Caco-2 (cell line): ENCODE results near the gene TCN1. TPM values are rescaled to one million over a fixed set of nuclear protein-coding genes. Genes with fewer than 3 reads are reported as not detected.

Experiments used
- BruUV-seq: library from RNA; stranded (reverse); fragments of 400-500 nt; replicated peaks from 2 replicates; lab custom pipeline; 2021; lab: Mats Ljungman, UMichigan
- CTCF ChIA-PET: fragments of 300-600 bp; sonication (Branson Sonifier 250); formaldehyde crosslinking; loops from one replicate; lab custom pipeline; 2022; ENCODE audit warnings: antibody characterized with exemption; lab: Charles Lee
- POLR2A ChIA-PET: fragments of 300-600 bp; sonication (Branson Sonifier 250); formaldehyde crosslinking; loops from one replicate; lab custom pipeline; 2022; ENCODE audit warnings: antibody characterized with exemption; lab: Charles Lee
- DNase-seq, 2 experiments: peaks; one replicate each; pipeline versions ENCODE4 v3.0.0 to v3.0.0-alpha.2; 2020 to 2022
- H3K27me3 ChIP-seq: replicated peaks from 2 replicates; pipeline ENCODE4 v1.6.0; 2011; ENCODE audit warnings: low read length; ENCODE audit not compliant: control insufficient read depth, insufficient read depth
- H3K36me3 ChIP-seq: 2 replicates; pipeline ENCODE4 v1.5.1; 2011; ENCODE audit warnings: low read length; ENCODE audit not compliant: control insufficient read depth, insufficient read depth
- H3K4me1 ChIP-seq: fragments of 250-450 bp; sonication (Bioruptor Pico); 2 replicates; pipeline ENCODE4 v1.5.1; 2020; ENCODE audit warnings: mild to moderate bottlenecking
- H3K4me3 ChIP-seq: 2 replicates; pipeline ENCODE4 v1.5.1; 2011; ENCODE audit warnings: low read depth, mild to moderate bottlenecking, control low read depth, low read length
- H3K9me3 ChIP-seq: fragments of 250-450 bp; sonication (Bioruptor Pico); 2 replicates; pipeline ENCODE4 v1.5.1; 2020; ENCODE audit warnings: mild to moderate bottlenecking, moderate library complexity
- H3K27ac Mint-ChIP-seq: one replicate; pipeline ENCODE4 v1.8.0; 2022; ENCODE audit warnings: mixed read lengths; ENCODE audit not compliant: unreplicated experiment
- H3K27me3 Mint-ChIP-seq: one replicate; pipeline ENCODE4 v1.8.0; 2022; ENCODE audit warnings: mixed read lengths; ENCODE audit not compliant: insufficient read depth, unreplicated experiment
- H3K36me3 Mint-ChIP-seq: one replicate; pipeline ENCODE4 v1.8.0; 2022; ENCODE audit warnings: mild to moderate bottlenecking, mixed read lengths; ENCODE audit not compliant: insufficient read depth, unreplicated experiment
- H3K4me1 Mint-ChIP-seq: one replicate; pipeline ENCODE4 v1.8.0; 2022; ENCODE audit warnings: low read depth, mixed read lengths; ENCODE audit not compliant: unreplicated experiment
- H3K4me3 Mint-ChIP-seq: one replicate; pipeline ENCODE4 v1.8.0; 2022; ENCODE audit warnings: mild to moderate bottlenecking, moderate library complexity, mixed read lengths; ENCODE audit not compliant: unreplicated experiment
- H3K9me3 Mint-ChIP-seq: one replicate; pipeline ENCODE4 v1.8.0; 2022; ENCODE audit warnings: mixed read lengths; ENCODE audit not compliant: unreplicated experiment
- CTCF ChIP-seq, 2 experiments: fragments of 200-600 bp in 1 of 2; IDR thresholded peaks; 1 replicate in 1 of 2; 2 replicates in 1 of 2; pipeline versions ENCODE4 v1.5.1 to v1.8.0; 2011 to 2022; ENCODE audit warnings: antibody characterized with exemption in 1 of 2, control low read depth in 1 of 2, inconsistent platforms in 1 of 2, low read depth in 1 of 2, low read length in 1 of 2, mild to moderate bottlenecking in 1 of 2, moderate library complexity in 1 of 2; ENCODE audit not compliant: insufficient read depth in 1 of 2, severe bottlenecking in 1 of 2, unreplicated experiment in 1 of 2
- intact Hi-C: fragments of 100-400 bp; cut with micrococcal nuclease; formaldehyde crosslinking; loops from one replicate; pipeline ENCODE4 v1.10.0; 2022; ENCODE audit not compliant: unreplicated experiment
- total RNA-seq: library from RNA; stranded (reverse); gene quantifications from 2 replicates; pipeline ENCODE4 v1.2.3, GENCODE V29; 2022

TCN1 gene
- total RNA-seq, 1 experiment from 2014 or later: not detected

- CTCF ChIA-PET: no interaction called here
- DNase-seq: no peak
- Histone ChIP-seq H3K36me3 (no peaks in the 10 kb centered on the region), H3K27me3 (no peaks in the 10 kb centered on the region), H3K4me1 (no peaks in the 10 kb centered on the region), H3K9me3 (no peaks in the 10 kb centered on the region), H3K4me3 (no peak overlapping the region)
- intact Hi-C loops: no loop called here
- no peak for TF ChIP-seq CTCF (IDR thresholded peaks at IDR 0.05; ENCODE audit: insufficient read depth in 1 of 2, low read depth in 1 of 2, low read length in 1 of 2, severe bottlenecking in 1 of 2, unreplicated experiment in 1 of 2)
- BruUV-seq: no TSS peak
- H3K9me3 Mint-ChIP-seq: peaks cover 16% of the 10 kb centered on the region
- no peaks in the 10 kb centered on the region for H3K36me3 Mint-ChIP-seq
- H3K27me3 Mint-ChIP-seq: no peaks in the 10 kb centered on the region
- H3K4me3 Mint-ChIP-seq: no peak overlapping the region
- POLR2A ChIA-PET: no interaction called here
- H3K4me1 Mint-ChIP-seq: no peaks in the 10 kb centered on the region
- H3K27ac Mint-ChIP-seq: no peak overlapping the region
These were observed 17.3 kb upstream of the TCN1 start for GRCh38 chr11:59883597-59883996.

- Histone ChIP-seq H3K27me3 (no peaks in the 10 kb centered on the region), H3K9me3 (no peaks in the 10 kb centered on the region), H3K4me3 (no peak overlapping the region), H3K36me3 (no peaks in the 10 kb centered on the region), H3K4me1 (peaks cover 10% of the 10 kb centered on the region)
- H3K36me3 Mint-ChIP-seq: no peaks in the 10 kb centered on the region
- H3K27me3 Mint-ChIP-seq: no peaks in the 10 kb centered on the region
- intact Hi-C loops: no loop called here
- no peak for TF ChIP-seq CTCF (IDR thresholded peaks at IDR 0.05; ENCODE audit: insufficient read depth in 1 of 2, low read depth in 1 of 2, low read length in 1 of 2, severe bottlenecking in 1 of 2, unreplicated experiment in 1 of 2)
- ChIA-PET CTCF (no interaction called here), POLR2A (no interaction called here)
- H3K4me1 Mint-ChIP-seq: peaks cover 12% of the 10 kb centered on the region
- H3K27ac Mint-ChIP-seq: no peak overlapping the region
- no peaks in the 10 kb centered on the region for H3K9me3 Mint-ChIP-seq
- no peak overlapping the region for H3K4me3 Mint-ChIP-seq
- DNase-seq: no peak
- BruUV-seq: no TSS peak
These were observed 13.3 kb upstream of the TCN1 start for GRCh38 chr11:59879567-59879966.

GRCh38 chr11:59878575-59878974 lies 12.3 kb upstream of the TCN1 start, which contains the start of gene OOSP3:
Gene OOSP3, plus strand, starts transcription at chr11:59878782. Its CDS starts 27 bp downstream, at chr11:59878809.
- CTCF ChIA-PET: no interaction called here
- no peak for DNase-seq
- intact Hi-C loops: no loop called here
- peaks cover 12% of the 10 kb centered on the region for H3K4me1 Mint-ChIP-seq
- H3K27ac Mint-ChIP-seq: no peak within 1 kb of the TSS
- Histone ChIP-seq H3K9me3 (no peaks in the 10 kb centered on the region), H3K4me3 (no peak within 1 kb of the TSS), H3K4me1 (peaks cover 10% of the 10 kb centered on the region), H3K27me3 (no peaks in the 10 kb centered on the region), H3K36me3 (no peaks in the 10 kb centered on the region)
- no peak within 1 kb of the TSS for H3K4me3 Mint-ChIP-seq
- POLR2A ChIA-PET: no interaction called here
- H3K36me3 Mint-ChIP-seq: no peaks in the 10 kb centered on the region
- H3K27me3 Mint-ChIP-seq: no peaks in the 10 kb centered on the region
- H3K9me3 Mint-ChIP-seq: no peaks in the 10 kb centered on the region
- no peak for TF ChIP-seq CTCF (IDR thresholded peaks at IDR 0.05; ENCODE audit: insufficient read depth in 1 of 2, low read depth in 1 of 2, low read length in 1 of 2, severe bottlenecking in 1 of 2, unreplicated experiment in 1 of 2)
- BruUV-seq: no TSS peak
